HG03135 (cell line): ENCODE results near the gene GZMH.
"Not testable (repeated sequence)": the region's sequence is repeated elsewhere in the genome, so short reads cannot be mapped to it uniquely, and the experiment has no call there.

Source experiments
- ATAC-seq: cut with Tn5 transposase; IDR thresholded peaks from one replicate; pipeline ENCODE4 v1.9.1; 2021; ENCODE audit warnings: mild to moderate bottlenecking, moderate library complexity; ENCODE audit not compliant: unreplicated experiment

GZMH gene

GRCh38 chr14:24609655-24610344 lies at the start of gene GZMH:
GZMH (minus strand) TSS chr14:24609685; CDS start chr14:24609613, 72 bp downstream.
- ATAC-seq, result no peak

- ATAC-seq, result not testable (repeated sequence)
These were observed 38.9 kb upstream of the GZMH start for GRCh38 chr14:24648361-24648760.

GRCh38 chr14:24639905-24640304 lies 30.4 kb upstream of the GZMH start:
- no peak for ATAC-seq

GRCh38 chr14:24639270-24639669 lies 29.8 kb upstream of the GZMH start:
- no peak for ATAC-seq

GRCh38 chr14:24634158-24634557 lies 24.7 kb upstream of the GZMH start, which contains the start of gene GZMB:
GZMB (minus strand) TSS chr14:24634190; CDS start chr14:24634160, 30 bp downstream.
- no peak for ATAC-seq

GRCh38 chr14:24633353-24633752 lies 23.9 kb upstream of the GZMH start:
- no peak for ATAC-seq

- ATAC-seq, result no peak
These were observed 23.3 kb upstream of the GZMH start for GRCh38 chr14:24632761-24633160.

- ATAC-seq, result no peak
These were observed 22.9 kb upstream of the GZMH start for GRCh38 chr14:24632336-24632735.

GRCh38 chr14:24631749-24632335 lies 22.4 kb upstream of the GZMH start:
- ATAC-seq, result no peak

GRCh38 chr14:24630872-24631477 lies 21.5 kb upstream of the GZMH start:
- no peak for ATAC-seq

- ATAC-seq, result no peak
These were observed 20.8 kb upstream of the GZMH start for GRCh38 chr14:24630087-24630871.

- ATAC-seq, result no peak
These were observed 20.0 kb upstream of the GZMH start for GRCh38 chr14:24629521-24629920.

GRCh38 chr14:24613747-24614146 lies 4.3 kb upstream of the GZMH start:
- ATAC-seq, result no peak

- no peak for ATAC-seq
These were observed 3.8 kb upstream of the GZMH start for GRCh38 chr14:24613241-24613640.

- no peak for ATAC-seq
These were observed 2.7 kb upstream of the GZMH start for GRCh38 chr14:24612196-24612595.

- no peak for ATAC-seq
These were observed 1.6 kb downstream of the GZMH start for GRCh38 chr14:24607635-24608514.

GRCh38 chr14:24607081-24607480 lies 2.4 kb downstream of the GZMH start:
- no peak for ATAC-seq

GRCh38 chr14:24606297-24606696 lies 3.2 kb downstream of the GZMH start:
- ATAC-seq, result no peak

GRCh38 chr14:24605435-24606190 lies 3.9 kb downstream of the GZMH start:
- ATAC-seq, result peak; percentile 87

- no peak for ATAC-seq
These were observed 12.1 kb downstream of the GZMH start for GRCh38 chr14:24597403-24597802.
